GM23338 (cell line): Measurements from ENCODE around the gene THSD1. TPM values are rescaled to one million over a fixed set of nuclear protein-coding genes. Genes with fewer than 3 reads are reported as not detected.

Experiments
- ATAC-seq: fragments of 200-7000 bp; cut with Tn5 transposase; 3 replicates; pipeline ENCODE4 v1.9.1; 2020
- DNase-seq: peaks from one replicate; pipeline ENCODE4 v3.0.0-alpha.2; 2015; ENCODE audit warnings: low spot score
- H2AFZ ChIP-seq: fragments of 200-600 bp; sonication (generic); 2 replicates; pipeline ENCODE4 v1.8.0; 2016; ENCODE audit warnings: antibody characterized with exemption, mild to moderate bottlenecking, moderate library complexity
- H3F3A ChIP-seq: fragments of 200-600 bp; sonication (generic); replicated peaks from 2 replicates; pipeline ENCODE4 v1.8.0; 2017; ENCODE audit warnings: antibody characterized with exemption, mixed run types, low read depth
- H3K27ac ChIP-seq: fragments of 200-600 bp; sonication (generic); 2 replicates; pipeline ENCODE4 v1.6.1; 2016; ENCODE audit warnings: low read depth
- H3K27me3 ChIP-seq: fragments of 200-600 bp; sonication (generic); 2 replicates; pipeline ENCODE4 v1.8.0; 2016; ENCODE audit warnings: mild to moderate bottlenecking, mixed run types, moderate library complexity; ENCODE audit not compliant: insufficient read depth
- H3K36me3 ChIP-seq: fragments of 200-600 bp; sonication (generic); 2 replicates; pipeline ENCODE4 v1.8.0; 2016; ENCODE audit warnings: mild to moderate bottlenecking; ENCODE audit not compliant: insufficient read depth
- H3K4me1 ChIP-seq: fragments of 200-600 bp; sonication (generic); 2 replicates; pipeline ENCODE4 v1.8.0; 2016; ENCODE audit warnings: mild to moderate bottlenecking, moderate library complexity; ENCODE audit not compliant: insufficient read depth
- H3K4me2 ChIP-seq: fragments of 200-600 bp; sonication (generic); 2 replicates; pipeline ENCODE4 v1.7.1; 2017; ENCODE audit warnings: mixed run types
- H3K4me3 ChIP-seq: fragments of 200-600 bp; sonication (generic); 2 replicates; pipeline ENCODE4 v1.6.1; 2016; ENCODE audit warnings: mixed run types
- H3K79me2 ChIP-seq: fragments of 200-600 bp; sonication (generic); replicated peaks from 2 replicates; pipeline ENCODE4 v1.8.0; 2017; ENCODE audit warnings: mild to moderate bottlenecking; ENCODE audit not compliant: insufficient read depth
- H3K9me2 ChIP-seq: fragments of 200-600 bp; sonication (generic); 2 replicates; pipeline ENCODE4 v1.8.0; 2017; ENCODE audit not compliant: insufficient read depth
- H4K20me1 ChIP-seq: fragments of 200-600 bp; sonication (generic); replicated peaks from 2 replicates; pipeline ENCODE4 v1.8.0; 2017; ENCODE audit warnings: mild to moderate bottlenecking; ENCODE audit not compliant: insufficient read depth
- H3K27ac Mint-ChIP-seq: 2 replicates; pipeline ENCODE4 v1.8.0; 2020; ENCODE audit warnings: inconsistent platforms, mild to moderate bottlenecking, moderate library complexity, mixed read lengths
- H3K27me3 Mint-ChIP-seq: 3 replicates; pipeline ENCODE4 v1.8.0; 2022; ENCODE audit warnings: low read depth, mild to moderate bottlenecking, moderate library complexity, mixed read lengths, inconsistent platforms; ENCODE audit not compliant: insufficient read depth, poor library complexity
- H3K36me3 Mint-ChIP-seq: 3 replicates; pipeline ENCODE4 v1.8.0; 2021; ENCODE audit warnings: low read depth, mild to moderate bottlenecking, inconsistent platforms, moderate library complexity, mixed read lengths
- H3K4me1 Mint-ChIP-seq: 3 replicates; pipeline ENCODE4 v1.8.0; 2020; ENCODE audit warnings: mild to moderate bottlenecking, inconsistent platforms, mixed read lengths
- H3K4me3 Mint-ChIP-seq: 3 replicates; pipeline ENCODE4 v1.8.0; 2021; ENCODE audit warnings: moderate library complexity, mild to moderate bottlenecking, inconsistent platforms, mixed read lengths
- H3K9me3 Mint-ChIP-seq: 3 replicates; pipeline ENCODE4 v1.8.0; 2020; ENCODE audit warnings: moderate library complexity, mild to moderate bottlenecking, inconsistent platforms, mixed read lengths
- EZH2 ChIP-seq: fragments of 200-600 bp; sonication (generic); IDR thresholded peaks from one replicate; pipeline ENCODE4 v1.8.0; 2017; ENCODE audit warnings: antibody characterized with exemption, mild to moderate bottlenecking, low read depth; ENCODE audit not compliant: unreplicated experiment
- JUNB ChIP-seq: IDR thresholded peaks from one replicate; pipeline ENCODE4 v1.6.1; 2016; ENCODE audit warnings: antibody characterized with exemption; ENCODE audit not compliant: unreplicated experiment
- NANOG ChIP-seq: IDR thresholded peaks from 2 replicates; pipeline ENCODE4 v1.6.1; 2016; ENCODE audit warnings: antibody characterized with exemption, borderline replicate concordance
- ZNF331 ChIP-seq: fragments of 250-450 bp; sonication (Bioruptor Pico); IDR thresholded peaks from 2 replicates; pipeline ENCODE4 v1.5.0; 2020; ENCODE audit warnings: low read depth, mild to moderate bottlenecking, moderate library complexity
- polyA plus RNA-seq: library from polyadenylated mRNA; unstranded; fragments of >200 nt; fragmentation: Nextera tagmentation; extraction: Ambion mirVana; gene quantifications from 2 replicates; pipeline ENCODE4 v1.2.1, GENCODE V29; 2016
- total RNA-seq: library from RNA; depleted of rRNA; stranded (reverse); fragments of >200 nt; shearing (Covaris generic); gene quantifications from 2 replicates; pipeline ENCODE4 v1.2.3, GENCODE V29; 2014
- TF ChIP-seq, protein P1 (sequence below): fragments of 250-450 bp; sonication (Bioruptor Pico); IDR thresholded peaks from 2 replicates; pipeline ENCODE4 v1.5.0; 2020; ENCODE audit warnings: mild to moderate bottlenecking, moderate library complexity
- TF ChIP-seq, protein P2 (sequence below), 2 experiments: fragments of 200-600 bp in 1 of 2; sonication (generic) in 1 of 2; conservative IDR thresholded peaks; 2 replicates each; pipeline versions ENCODE4 v1.5.1 to v1.6.1; 2016 to 2017; ENCODE audit warnings: antibody characterized with exemption in 2 of 2, low read depth in 2 of 2, mild to moderate bottlenecking in 2 of 2, moderate library complexity in 1 of 2

Gene THSD1
- total and polyA plus RNA-seq, 2 experiments from 2014 or later: 0.69 TPM; not detected in 1

DNA sequence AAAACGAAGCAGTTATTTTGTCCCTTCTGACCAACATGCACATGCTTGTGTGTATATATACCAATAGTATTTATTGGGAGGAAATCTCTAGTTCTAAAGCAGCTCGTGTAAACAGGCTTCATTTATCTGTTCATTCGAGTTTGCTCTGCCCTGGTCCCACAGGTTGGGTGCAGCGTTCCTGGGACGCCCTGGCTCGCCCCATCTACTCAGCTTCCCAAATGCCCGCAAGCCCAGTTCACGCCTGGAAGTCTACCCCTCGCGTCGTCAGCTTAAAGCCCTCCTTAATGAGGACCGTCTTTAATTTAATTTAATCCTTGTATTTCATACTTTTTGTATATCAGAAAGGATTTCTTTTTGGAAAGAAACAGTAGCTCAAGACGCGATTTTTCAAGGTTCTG lies 604 bp downstream of the THSD1 start:
- peaks cover 35% of the 10 kb centered on the region for H3K27me3 ChIP-seq
- peak; percentile 75 for ATAC-seq
- peak overlapping the region; percentile 70 for H3K4me3 Mint-ChIP-seq

More for the DNA sequence above, 604 bp downstream of the THSD1 start:
- Mint-ChIP-seq H3K36me3 (peaks cover 3% of the 10 kb centered on the region; the same call in 1 of the 3 replicates), H3K4me1 (no peaks in the 10 kb centered on the region; the same call in 1 of the 3 replicates), H3K9me3 (peaks cover 6% of the 10 kb centered on the region; the same call in 2 of the 3 replicates), H3K27me3 (peaks cover 33% of the 10 kb centered on the region), H3K27ac (no peak overlapping the region)
- Histone ChIP-seq H3K9me2 (no peaks in the 10 kb centered on the region), H3K4me3 (peak overlapping the region; percentile 61), H3K4me2 (peak overlapping the region; percentile 81), H3K79me2 (no peaks in the 10 kb centered on the region), H3K27ac (no peak overlapping the region), H3K36me3 (no peaks in the 10 kb centered on the region), H2AFZ (peak overlapping the region; percentile 96), H3F3A (no peaks in the 10 kb centered on the region), H3K4me1 (no peaks in the 10 kb centered on the region; the same call in 1 of the 2 replicates), H4K20me1 (no peaks in the 10 kb centered on the region)
- no peak for TF ChIP-seq EZH2
- TF ChIP-seq, protein P1, sequence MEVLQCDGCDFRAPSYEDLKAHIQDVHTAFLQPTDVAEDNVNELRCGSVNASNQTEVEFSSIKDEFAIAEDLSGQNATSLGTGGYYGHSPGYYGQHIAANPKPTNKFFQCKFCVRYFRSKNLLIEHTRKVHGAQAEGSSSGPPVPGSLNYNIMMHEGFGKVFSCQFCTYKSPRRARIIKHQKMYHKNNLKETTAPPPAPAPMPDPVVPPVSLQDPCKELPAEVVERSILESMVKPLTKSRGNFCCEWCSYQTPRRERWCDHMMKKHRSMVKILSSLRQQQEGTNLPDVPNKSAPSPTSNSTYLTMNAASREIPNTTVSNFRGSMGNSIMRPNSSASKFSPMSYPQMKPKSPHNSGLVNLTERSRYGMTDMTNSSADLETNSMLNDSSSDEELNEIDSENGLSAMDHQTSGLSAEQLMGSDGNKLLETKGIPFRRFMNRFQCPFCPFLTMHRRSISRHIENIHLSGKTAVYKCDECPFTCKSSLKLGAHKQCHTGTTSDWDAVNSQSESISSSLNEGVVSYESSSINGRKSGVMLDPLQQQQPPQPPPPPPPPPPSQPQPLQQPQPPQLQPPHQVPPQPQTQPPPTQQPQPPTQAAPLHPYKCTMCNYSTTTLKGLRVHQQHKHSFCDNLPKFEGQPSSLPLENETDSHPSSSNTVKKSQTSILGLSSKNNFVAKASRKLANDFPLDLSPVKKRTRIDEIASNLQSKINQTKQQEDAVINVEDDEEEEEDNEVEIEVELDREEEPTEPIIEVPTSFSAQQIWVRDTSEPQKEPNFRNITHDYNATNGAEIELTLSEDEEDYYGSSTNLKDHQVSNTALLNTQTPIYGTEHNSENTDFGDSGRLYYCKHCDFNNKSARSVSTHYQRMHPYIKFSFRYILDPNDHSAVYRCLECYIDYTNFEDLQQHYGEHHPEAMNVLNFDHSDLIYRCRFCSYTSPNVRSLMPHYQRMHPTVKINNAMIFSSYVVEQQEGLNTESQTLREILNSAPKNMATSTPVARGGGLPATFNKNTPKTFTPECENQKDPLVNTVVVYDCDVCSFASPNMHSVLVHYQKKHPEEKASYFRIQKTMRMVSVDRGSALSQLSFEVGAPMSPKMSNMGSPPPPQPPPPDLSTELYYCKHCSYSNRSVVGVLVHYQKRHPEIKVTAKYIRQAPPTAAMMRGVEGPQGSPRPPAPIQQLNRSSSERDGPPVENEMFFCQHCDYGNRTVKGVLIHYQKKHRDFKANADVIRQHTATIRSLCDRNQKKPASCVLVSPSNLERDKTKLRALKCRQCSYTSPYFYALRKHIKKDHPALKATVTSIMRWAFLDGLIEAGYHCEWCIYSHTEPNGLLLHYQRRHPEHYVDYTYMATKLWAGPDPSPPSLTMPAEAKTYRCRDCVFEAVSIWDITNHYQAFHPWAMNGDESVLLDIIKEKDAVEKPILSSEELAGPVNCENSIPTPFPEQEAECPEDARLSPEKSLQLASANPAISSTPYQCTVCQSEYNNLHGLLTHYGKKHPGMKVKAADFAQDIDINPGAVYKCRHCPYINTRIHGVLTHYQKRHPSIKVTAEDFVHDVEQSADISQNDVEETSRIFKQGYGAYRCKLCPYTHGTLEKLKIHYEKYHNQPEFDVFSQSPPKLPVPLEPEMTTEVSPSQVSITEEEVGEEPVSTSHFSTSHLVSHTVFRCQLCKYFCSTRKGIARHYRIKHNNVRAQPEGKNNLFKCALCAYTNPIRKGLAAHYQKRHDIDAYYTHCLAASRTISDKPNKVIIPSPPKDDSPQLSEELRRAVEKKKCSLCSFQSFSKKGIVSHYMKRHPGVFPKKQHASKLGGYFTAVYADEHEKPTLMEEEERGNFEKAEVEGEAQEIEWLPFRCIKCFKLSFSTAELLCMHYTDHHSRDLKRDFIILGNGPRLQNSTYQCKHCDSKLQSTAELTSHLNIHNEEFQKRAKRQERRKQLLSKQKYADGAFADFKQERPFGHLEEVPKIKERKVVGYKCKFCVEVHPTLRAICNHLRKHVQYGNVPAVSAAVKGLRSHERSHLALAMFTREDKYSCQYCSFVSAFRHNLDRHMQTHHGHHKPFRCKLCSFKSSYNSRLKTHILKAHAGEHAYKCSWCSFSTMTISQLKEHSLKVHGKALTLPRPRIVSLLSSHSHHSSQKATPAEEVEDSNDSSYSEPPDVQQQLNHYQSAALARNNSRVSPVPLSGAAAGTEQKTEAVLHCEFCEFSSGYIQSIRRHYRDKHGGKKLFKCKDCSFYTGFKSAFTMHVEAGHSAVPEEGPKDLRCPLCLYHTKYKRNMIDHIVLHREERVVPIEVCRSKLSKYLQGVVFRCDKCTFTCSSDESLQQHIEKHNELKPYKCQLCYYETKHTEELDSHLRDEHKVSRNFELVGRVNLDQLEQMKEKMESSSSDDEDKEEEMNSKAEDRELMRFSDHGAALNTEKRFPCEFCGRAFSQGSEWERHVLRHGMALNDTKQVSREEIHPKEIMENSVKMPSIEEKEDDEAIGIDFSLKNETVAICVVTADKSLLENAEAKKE (CRISPR knock-in tag): no peak
- no peak for TF ChIP-seq NANOG
- TF ChIP-seq, protein P2, sequence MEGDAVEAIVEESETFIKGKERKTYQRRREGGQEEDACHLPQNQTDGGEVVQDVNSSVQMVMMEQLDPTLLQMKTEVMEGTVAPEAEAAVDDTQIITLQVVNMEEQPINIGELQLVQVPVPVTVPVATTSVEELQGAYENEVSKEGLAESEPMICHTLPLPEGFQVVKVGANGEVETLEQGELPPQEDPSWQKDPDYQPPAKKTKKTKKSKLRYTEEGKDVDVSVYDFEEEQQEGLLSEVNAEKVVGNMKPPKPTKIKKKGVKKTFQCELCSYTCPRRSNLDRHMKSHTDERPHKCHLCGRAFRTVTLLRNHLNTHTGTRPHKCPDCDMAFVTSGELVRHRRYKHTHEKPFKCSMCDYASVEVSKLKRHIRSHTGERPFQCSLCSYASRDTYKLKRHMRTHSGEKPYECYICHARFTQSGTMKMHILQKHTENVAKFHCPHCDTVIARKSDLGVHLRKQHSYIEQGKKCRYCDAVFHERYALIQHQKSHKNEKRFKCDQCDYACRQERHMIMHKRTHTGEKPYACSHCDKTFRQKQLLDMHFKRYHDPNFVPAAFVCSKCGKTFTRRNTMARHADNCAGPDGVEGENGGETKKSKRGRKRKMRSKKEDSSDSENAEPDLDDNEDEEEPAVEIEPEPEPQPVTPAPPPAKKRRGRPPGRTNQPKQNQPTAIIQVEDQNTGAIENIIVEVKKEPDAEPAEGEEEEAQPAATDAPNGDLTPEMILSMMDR (conservative IDR thresholded peaks at IDR 0.05; ENCODE audit: low read depth in 2 of 2): no peak
- TF ChIP-seq ZNF331: no peak
- TF ChIP-seq JUNB: no peak
- DNase-seq: peak; percentile 28
